Keratinocyte (primary cell): ENCODE data around the gene GNAL. TPM values are rescaled to one million over a fixed set of nuclear protein-coding genes. Genes with fewer than 3 reads are reported as not detected.

Experiments used
- DNase-seq: peaks from one replicate; pipeline ENCODE4 v3.0.0-alpha.2; 2011; ENCODE audit warnings: low read depth, missing footprints, low spot score
- FAIRE-seq: peaks from 2 replicates; lab custom pipeline; 2011; peaks lifted over from hg19 to GRCh38; lab: Jason Lieb, UNC
- H2AFZ ChIP-seq: 2 replicates; pipeline ENCODE4 v1.6.0; 2012; ENCODE audit warnings: low read length, control low read depth, inconsistent platforms; ENCODE audit not compliant: control insufficient read depth
- H3K27ac ChIP-seq: 2 replicates; pipeline ENCODE4 v1.5.1; 2011; ENCODE audit warnings: low read length; ENCODE audit not compliant: control insufficient read depth, insufficient read depth
- H3K27me3 ChIP-seq: 3 replicates; pipeline ENCODE4 v1.6.0; 2011; ENCODE audit warnings: low read length; ENCODE audit not compliant: control insufficient read depth, insufficient read depth; ENCODE audit errors: extremely low read depth
- H3K36me3 ChIP-seq, 2 experiments: 2 replicates in 1 of 2; 3 replicates in 1 of 2; pipeline ENCODE4 v1.5.1; 2011; ENCODE audit warnings: low read length in 2 of 2, mild to moderate bottlenecking in 1 of 2; ENCODE audit not compliant: control insufficient read depth in 2 of 2, insufficient read depth in 2 of 2; ENCODE audit errors: extremely low read depth in 1 of 2
- H3K4me1 ChIP-seq: 3 replicates; pipeline ENCODE4 v1.5.1; 2011; ENCODE audit warnings: low read length; ENCODE audit not compliant: control insufficient read depth, insufficient read depth; ENCODE audit errors: extremely low read depth
- H3K4me2 ChIP-seq: 3 replicates; pipeline ENCODE4 v1.6.0; 2011; ENCODE audit warnings: low read depth, low read length; ENCODE audit not compliant: control insufficient read depth, insufficient read depth; ENCODE audit errors: extremely low read depth
- H3K4me3 ChIP-seq, 3 experiments: fragments of 200-600 bp in 1 of 3; sonication (generic) in 1 of 3; 2 replicates in 2 of 3; 3 replicates in 1 of 3; pipeline ENCODE4 v1.5.1; 2011 to 2016; ENCODE audit warnings: low read length in 3 of 3, mild to moderate bottlenecking in 3 of 3, control low read depth in 2 of 3, inconsistent platforms in 1 of 3, low read depth in 1 of 3, mixed read lengths in 1 of 3, mixed run types in 1 of 3, moderate library complexity in 1 of 3; ENCODE audit not compliant: control insufficient read depth in 2 of 3, insufficient read depth in 2 of 3; ENCODE audit errors: extremely low read depth in 1 of 3
- H3K79me2 ChIP-seq: 2 replicates; pipeline ENCODE4 v1.6.0; 2012; ENCODE audit warnings: low read length; ENCODE audit not compliant: control insufficient read depth, insufficient read depth
- H3K9ac ChIP-seq: 3 replicates; pipeline ENCODE4 v1.6.0; 2011; ENCODE audit warnings: low read length; ENCODE audit not compliant: control insufficient read depth, insufficient read depth; ENCODE audit errors: extremely low read depth
- H3K9me1 ChIP-seq: 3 replicates; pipeline ENCODE4 v1.6.0; 2011; ENCODE audit warnings: low read length; ENCODE audit not compliant: control insufficient read depth, insufficient read depth; ENCODE audit errors: extremely low read depth
- H3K9me3 ChIP-seq: 2 replicates; pipeline ENCODE4 v1.5.1; 2012; ENCODE audit warnings: low read depth, low read length; ENCODE audit not compliant: control insufficient read depth
- H4K20me1 ChIP-seq: 3 replicates; pipeline ENCODE4 v1.6.0; 2011; ENCODE audit warnings: low read length; ENCODE audit not compliant: control insufficient read depth, insufficient read depth; ENCODE audit errors: extremely low read depth
- CTCF ChIP-seq, 3 experiments: IDR thresholded peaks in 1 of 3; conservative IDR thresholded peaks in 1 of 3; optimal IDR thresholded peaks in 1 of 3; 2 replicates in 2 of 3; 3 replicates in 1 of 3; pipeline versions ENCODE3 to v1.5.1; 2011; ENCODE audit warnings: low read length in 3 of 3, mild to moderate bottlenecking in 3 of 3, moderate library complexity in 2 of 3, control low read depth in 1 of 3, inconsistent platforms in 1 of 3; ENCODE audit not compliant: insufficient read depth in 2 of 3; ENCODE audit errors: extremely low read depth in 1 of 3
- EZH2 ChIP-seq: IDR thresholded peaks from one replicate; pipeline ENCODE4 v1.6.1; 2012; ENCODE audit warnings: inconsistent platforms, mild to moderate bottlenecking, low read length, moderate library complexity
- dilution Hi-C: fragments of 300-500 bp; cut with MboI; formaldehyde crosslinking; loops from one replicate; pipeline ENCODE4 v1.7.0; 2020; ENCODE audit warnings: low sequenced_read_pairs; ENCODE audit not compliant: extremely low pct_ligation_motif_present
- polyA plus RNA-seq, 5 experiments: library from polyadenylated mRNA; depleted of rRNA in 3 of 5; stranded (reverse) in 3 of 5; stranded (forward) in 1 of 5; unstranded in 1 of 5; fragments of >200 nt; gene quantifications; 1 replicate in 1 of 5; 2 replicates in 3 of 5; 3 replicates in 1 of 5; pipeline versions ENCODE4 v1.2.1 to v1.2.3, GENCODE V29; 2011 to 2012; ENCODE audit warnings: missing spikeins in 2 of 5, low read depth in 1 of 5, low replicate concordance in 1 of 5

GNAL gene
- polyA plus RNA-seq, 1 donor (not counting 4 experiments of a cell fraction or from before 2014, with no cell fraction given): 30.0 TPM

DNA sequence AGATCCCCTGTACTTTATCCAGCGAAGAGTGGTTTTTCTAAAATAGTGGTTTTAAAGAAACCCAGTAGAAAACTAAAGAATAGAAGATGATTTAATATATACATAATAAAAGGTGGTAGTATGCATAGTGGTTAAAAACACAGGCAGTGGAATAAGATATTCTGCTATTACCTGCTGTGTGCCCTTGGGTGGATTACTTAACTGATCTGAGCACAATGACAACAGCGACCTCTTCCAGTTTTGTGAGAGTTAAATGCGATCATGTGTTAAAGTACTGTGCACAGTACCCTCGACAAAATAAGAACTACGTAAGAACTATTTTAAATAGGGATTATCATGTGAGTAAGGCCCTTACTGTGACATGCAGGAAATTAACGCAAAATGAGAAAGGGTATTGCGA, 132.1 kb downstream of the GNAL start:
- Histone ChIP-seq H3K4me3 (no peak overlapping the region), H3K27ac (no peak overlapping the region), H3K79me2 (no peaks in the 10 kb centered on the region), H3K9me3 (no peaks in the 10 kb centered on the region), H4K20me1 (no peaks in the 10 kb centered on the region), H3K4me2 (no peak overlapping the region), H3K9ac (no peak overlapping the region), H3K4me1 (no peaks in the 10 kb centered on the region), H2AFZ (no peak overlapping the region), H3K27me3 (no peaks in the 10 kb centered on the region), H3K9me1 (no peaks in the 10 kb centered on the region), H3K36me3 (no peaks in the 10 kb centered on the region)
- FAIRE-seq: no peak
- no peak for DNase-seq
- dilution Hi-C loops: no loop called here
- TF ChIP-seq CTCF (optimal IDR thresholded peaks at IDR 0.05 in 1 of 3, IDR thresholded peaks at IDR 0.05 in 1 of 3, conservative IDR thresholded peaks at IDR 0.05 in 1 of 3; ENCODE audit: extremely low read depth in 1 of 3, insufficient read depth in 2 of 3, low read length in 3 of 3) (no peak), EZH2 (no peak)

GRCh38 chr18:11821643-11822237, 132.7 kb downstream of the GNAL start:
- no peak overlapping the region for H3K9ac ChIP-seq
- no peak overlapping the region for H3K27ac ChIP-seq
- no peaks in the 10 kb centered on the region for H3K27me3 ChIP-seq
- H2AFZ ChIP-seq: no peak overlapping the region
- no peaks in the 10 kb centered on the region for H3K79me2 ChIP-seq
- FAIRE-seq: no peak
- no peaks in the 10 kb centered on the region for H3K36me3 ChIP-seq
- dilution Hi-C loops: no loop called here
- TF ChIP-seq EZH2: no peak
- TF ChIP-seq CTCF (optimal IDR thresholded peaks at IDR 0.05 in 1 of 3, IDR thresholded peaks at IDR 0.05 in 1 of 3, conservative IDR thresholded peaks at IDR 0.05 in 1 of 3; ENCODE audit: extremely low read depth in 1 of 3, insufficient read depth in 2 of 3, low read length in 3 of 3): no peak
- no peaks in the 10 kb centered on the region for H4K20me1 ChIP-seq
- H3K4me3 ChIP-seq: no peak overlapping the region
- H3K9me1 ChIP-seq: no peaks in the 10 kb centered on the region
- H3K4me2 ChIP-seq: no peak overlapping the region
- no peak for DNase-seq
- no peaks in the 10 kb centered on the region for H3K9me3 ChIP-seq
- H3K4me1 ChIP-seq: no peaks in the 10 kb centered on the region
